Stimulated activated CD4-positive, alpha-beta T cell treated with anti-CD3 and anti-CD28 coated beads, Interleukin-1b, Interleukin-23, amount 100 ng/mL, for 4 hours (primary cell): ENCODE measurements around the gene SLC12A4.
"Not testable (repeated sequence)": the region's sequence is repeated elsewhere in the genome, so short reads cannot be mapped to it uniquely, and the experiment has no call there.

Experiments used
- DNase-seq, 2 donors: peaks; one replicate each; pipeline ENCODE4 v3.0.0-alpha.2; 2020; ENCODE audit warnings: low read depth in 2 of 2

Gene SLC12A4

GRCh38 chr16:67927131-67927941 lies 41.1 kb downstream of the SLC12A4 start:
- no peak for DNase-seq

GRCh38 chr16:67926181-67926750 lies 42.2 kb downstream of the SLC12A4 start:
- no peak for DNase-seq

- DNase-seq: no peak
Observed at GRCh38 chr16:67924140-67924906, 44.1 kb downstream of the SLC12A4 start.

GRCh38 chr16:67923414-67924116 lies 44.9 kb downstream of the SLC12A4 start:
- DNase-seq: no peak

- no peak for DNase-seq
Observed at GRCh38 chr16:67922740-67923139, 45.7 kb downstream of the SLC12A4 start.

GRCh38 chr16:67922221-67922620 lies 46.2 kb downstream of the SLC12A4 start:
- no peak for DNase-seq

- DNase-seq: no peak
Observed at GRCh38 chr16:67919622-67920221, 48.7 kb downstream of the SLC12A4 start.

GRCh38 chr16:67917852-67918236 lies 50.6 kb downstream of the SLC12A4 start:
- DNase-seq: no peak

- DNase-seq: no peak
Observed at GRCh38 chr16:67917140-67917851, 51.1 kb downstream of the SLC12A4 start.

GRCh38 chr16:67915831-67916723 lies 52.4 kb downstream of the SLC12A4 start:
- DNase-seq: no peak

- DNase-seq: not testable (repeated sequence)
Observed at GRCh38 chr16:67915496-67915769, 53.0 kb downstream of the SLC12A4 start.

- no peak for DNase-seq
Observed at GRCh38 chr16:67914758-67915495, 53.5 kb downstream of the SLC12A4 start.

- DNase-seq: no peak
Observed at GRCh38 chr16:67910158-67910557, 58.3 kb downstream of the SLC12A4 start.

- DNase-seq: no peak
Observed at GRCh38 chr16:67909056-67909742, 59.2 kb downstream of the SLC12A4 start.

- no peak for DNase-seq
Observed at GRCh38 chr16:67907397-67908180, 60.8 kb downstream of the SLC12A4 start.

- DNase-seq: no peak
Observed at GRCh38 chr16:67902831-67903230, 65.6 kb downstream of the SLC12A4 start.

GRCh38 chr16:67901734-67902133 lies 66.7 kb downstream of the SLC12A4 start:
- DNase-seq: no peak

GRCh38 chr16:67897231-67897630 lies 71.2 kb downstream of the SLC12A4 start:
- DNase-seq: no peak
